HepG2 (cell line): ENCODE data around the gene SRR. TPM values are rescaled to one million over a fixed set of nuclear protein-coding genes. Genes with fewer than 3 reads are reported as not detected.

Experiments
- ATAC-seq: fragments of 200-7000 bp; cut with Tn5 transposase; 3 replicates; pipeline ENCODE4 v1.9.1; 2020; ENCODE audit warnings: mild to moderate bottlenecking, moderate library complexity
- BruUV-seq: library from RNA; stranded (reverse); fragments of 400-500 nt; replicated peaks from 2 replicates; lab custom pipeline; 2021; lab: Mats Ljungman, UMichigan
- CTCF ChIA-PET: fragments of 300-600 bp; formaldehyde crosslinking; extraction: SDS; loops from one replicate; lab custom pipeline; 2021; ENCODE audit warnings: low total read pairs, inconsistent platforms, low intra/inter-chr PET ratio; lab: Yijun Ruan, JAX
- POLR2A ChIA-PET: fragments of 350-600 bp; sonication (Branson Sonifier 250); formaldehyde crosslinking; loops from one replicate; lab custom pipeline; 2020; ENCODE audit warnings: antibody characterized with exemption, inconsistent platforms; lab: Yijun Ruan, JAX
- DNase-seq: peaks from one replicate; pipeline ENCODE4 v3.0.0-alpha.2; 2015; ENCODE audit warnings: low spot score
- FAIRE-seq: peaks from 3 replicates; lab custom pipeline; 2011; peaks lifted over from hg19 to GRCh38; lab: Jason Lieb, UNC
- H2AFZ ChIP-seq: one replicate; pipeline ENCODE4 v1.6.1; 2011; ENCODE audit warnings: low read length, inconsistent platforms
- H3K27ac ChIP-seq: fragments of 300-600 bp; 3 replicates; pipeline ENCODE4 v1.8.0; 2011; ENCODE audit warnings: mixed run types, mild to moderate bottlenecking, mixed read lengths, low read length, inconsistent platforms; ENCODE audit not compliant: insufficient read depth; ENCODE audit errors: extremely low read length
- H3K27me3 ChIP-seq, 2 experiments: fragments of 200-600 bp in 1 of 2; 2 replicates in 1 of 2; 3 replicates in 1 of 2; pipeline versions ENCODE4 v1.6.0 to v1.8.0; 2011; ENCODE audit warnings: low read length in 2 of 2, mild to moderate bottlenecking in 2 of 2, moderate library complexity in 2 of 2, inconsistent platforms in 1 of 2; ENCODE audit not compliant: insufficient read depth in 2 of 2, control insufficient read depth in 1 of 2
- H3K36me3 ChIP-seq, 2 experiments: fragments of 200-600 bp in 1 of 2; replicated peaks in 1 of 2; 2 replicates in 1 of 2; 3 replicates in 1 of 2; pipeline versions ENCODE4 v1.5.1 to v1.8.0; 2011; ENCODE audit warnings: low read length in 2 of 2, inconsistent platforms in 1 of 2; ENCODE audit not compliant: insufficient read depth in 2 of 2, control insufficient read depth in 1 of 2
- H3K4me1 ChIP-seq: 2 replicates; pipeline ENCODE4 v1.5.1; 2012; ENCODE audit warnings: low read length, inconsistent platforms; ENCODE audit not compliant: insufficient read depth
- H3K4me2 ChIP-seq: 2 replicates; pipeline ENCODE4 v1.6.0; 2011; ENCODE audit warnings: low read depth, low read length, inconsistent platforms
- H3K4me3 ChIP-seq, 3 experiments: fragments of 200-600 bp in 1 of 3; sonication (generic), shearing (Covaris generic) in 1 of 3; replicated peaks in 1 of 3; 2 replicates each; pipeline ENCODE4 v1.5.1; 2011 to 2016; ENCODE audit warnings: low read length in 3 of 3, inconsistent platforms in 2 of 3, low read depth in 2 of 3, mild to moderate bottlenecking in 2 of 3, control low read depth in 1 of 3, mixed read lengths in 1 of 3; ENCODE audit not compliant: insufficient read depth in 1 of 3
- H3K79me2 ChIP-seq: one replicate; pipeline ENCODE4 v1.6.1; 2011; ENCODE audit warnings: low read length, inconsistent platforms; ENCODE audit not compliant: insufficient read depth
- H3K9ac ChIP-seq: 2 replicates; pipeline ENCODE4 v1.6.0; 2011; ENCODE audit warnings: mild to moderate bottlenecking, low read depth, low read length, inconsistent platforms; ENCODE audit not compliant: insufficient read depth
- H3K9me3 ChIP-seq: 2 replicates; pipeline ENCODE4 v1.5.1; 2012; ENCODE audit warnings: mild to moderate bottlenecking, low read length
- H4K20me1 ChIP-seq: 2 replicates; pipeline ENCODE4 v1.6.0; 2011; ENCODE audit warnings: inconsistent platforms, mild to moderate bottlenecking, low read length, moderate library complexity; ENCODE audit not compliant: insufficient read depth
- CHD4 ChIP-seq: fragments of 200-600 bp; sonication (generic); IDR thresholded peaks from 2 replicates; pipeline ENCODE4 v1.7.0; 2017; ENCODE audit warnings: mild to moderate bottlenecking, low read length, borderline replicate concordance
- EED ChIP-seq: sonication (generic); formaldehyde crosslinking; IDR thresholded peaks from 2 replicates; pipeline ENCODE4 v1.5.0; 2020; ENCODE audit warnings: mild to moderate bottlenecking, missing genetic modification reagents
- HDAC2 ChIP-seq: sonication (generic); formaldehyde crosslinking; IDR thresholded peaks from 2 replicates; pipeline ENCODE4 v1.4.0; 2020; ENCODE audit warnings: missing genetic modification reagents
- IRF9 ChIP-seq: sonication (generic); formaldehyde crosslinking; IDR thresholded peaks from 2 replicates; pipeline ENCODE4 v1.8.0; 2022; ENCODE audit warnings: missing genetic modification reagents, mild to moderate bottlenecking, borderline replicate concordance
- ISX ChIP-seq: sonication (generic); formaldehyde crosslinking; conservative IDR thresholded peaks from 2 replicates; pipeline ENCODE4 v1.5.0; 2020; ENCODE audit warnings: missing genetic modification reagents
- KLF13 ChIP-seq: sonication (generic); formaldehyde crosslinking; IDR thresholded peaks from 2 replicates; pipeline ENCODE4 v1.4.0; 2020; ENCODE audit warnings: mild to moderate bottlenecking, missing genetic modification reagents
- MAFG ChIP-seq: sonication (generic); formaldehyde crosslinking; IDR thresholded peaks from 2 replicates; pipeline ENCODE4 v1.5.1; 2020; ENCODE audit warnings: mild to moderate bottlenecking, missing genetic modification reagents
- MLX ChIP-seq: IDR thresholded peaks from 2 replicates; pipeline ENCODE4 v1.6.1; 2016
- PRDM10 ChIP-seq: sonication (generic); formaldehyde crosslinking; IDR thresholded peaks from 2 replicates; pipeline ENCODE4 v1.4.0; 2020; ENCODE audit warnings: low read depth, missing genetic modification reagents
- RAD51 ChIP-seq: fragments of 450-650 bp; IDR thresholded peaks from 2 replicates; pipeline ENCODE4 v1.6.1; 2016; ENCODE audit warnings: borderline replicate concordance
- SRY ChIP-seq: sonication (generic); formaldehyde crosslinking; IDR thresholded peaks from 2 replicates; pipeline ENCODE4 v1.8.0; 2022; ENCODE audit warnings: mild to moderate bottlenecking, missing genetic modification reagents
- TBX3 ChIP-seq: fragments of 450-650 bp; IDR thresholded peaks from 2 replicates; pipeline ENCODE4 v1.6.1; 2017; ENCODE audit warnings: antibody characterized with exemption, mild to moderate bottlenecking, inconsistent platforms, borderline replicate concordance
- ZNF143 ChIP-seq: sonication (generic); formaldehyde crosslinking; IDR thresholded peaks from 2 replicates; pipeline ENCODE4 v1.4.0; 2020; ENCODE audit warnings: missing genetic modification reagents
- ZNF264 ChIP-seq: sonication (generic); formaldehyde crosslinking; IDR thresholded peaks from 2 replicates; pipeline ENCODE4 v1.4.0; 2020; ENCODE audit warnings: missing genetic modification reagents
- ZNF292 ChIP-seq: sonication (generic); formaldehyde crosslinking; IDR thresholded peaks from 2 replicates; pipeline ENCODE4 v1.8.1; 2022; ENCODE audit warnings: mild to moderate bottlenecking, low read depth, missing genetic modification reagents, borderline replicate concordance
- ZNF558 ChIP-seq: sonication (generic); formaldehyde crosslinking; IDR thresholded peaks from 2 replicates; pipeline ENCODE4 v1.9.0; 2022; ENCODE audit warnings: mild to moderate bottlenecking, missing genetic modification reagents, borderline replicate concordance
- ZNF614 ChIP-seq: IDR thresholded peaks from 2 replicates; pipeline ENCODE4 v1.6.1; 2018; ENCODE audit warnings: missing biosample characterization, missing genetic modification reagents, inconsistent platforms, borderline replicate concordance
- ZNF850 ChIP-seq: sonication (generic); formaldehyde crosslinking; conservative IDR thresholded peaks from 2 replicates; pipeline ENCODE4 v1.9.0; 2021; ENCODE audit warnings: mild to moderate bottlenecking, missing genetic modification reagents
- WGBS: methylation state at CpG from one replicate; pipeline ENCODE4 v1.1.6; 2017; ENCODE audit warnings: low lambda C conversion rate; 5-methylcytosine and 5-hydroxymethylcytosine counted together
- in situ Hi-C: cut with HindIII; loops from 2 replicates; pipeline ENCODE4 v1.10.0; 2017; ENCODE audit warnings: low pct_unique_long_range_greater_than_20kb; ENCODE audit not compliant: extremely low pct_ligation_motif_present
- intact Hi-C: fragments of 100-400 bp; cut with micrococcal nuclease; formaldehyde crosslinking; loops from one replicate; pipeline ENCODE4 v1.10.0; 2022; ENCODE audit not compliant: unreplicated experiment
- polyA plus RNA-seq, 8 experiments: library from polyadenylated mRNA; depleted of rRNA in 3 of 8; stranded (reverse) in 7 of 8; unstranded in 1 of 8; fragments of >200 nt; fragmentation: Illumina TruSeq in 4 of 8; extraction: Trizol in 4 of 8; gene quantifications; 2 replicates each; pipeline versions ENCODE4 v1.2.1 to v1.2.3, GENCODE V29; 2011 to 2016; ENCODE audit warnings: low read depth in 4 of 8, missing spikeins in 1 of 8, mixed read lengths in 1 of 8; ENCODE audit not compliant: insufficient read depth in 1 of 8
- total RNA-seq, 5 experiments: library from RNA; depleted of rRNA; stranded (reverse); fragments of >200 nt; fragmentation: Illumina TruSeq; extraction: Trizol; gene quantifications; 2 replicates each; pipeline ENCODE4 v1.2.3, GENCODE V29; 2016; ENCODE audit warnings: low read depth in 1 of 5

SRR gene
- total and polyA plus RNA-seq, 2 of the 13 experiments (the other 11 are each of a cell fraction or from before 2014, with no cell fraction given): 3.6 to 7.8 TPM

GRCh38 chr17:2344528-2344927, 40.8 kb downstream of the SRR start (continued):
- TF ChIP-seq SRY (CRISPR knock-in tag) (no peak), KLF13 (no peak), TBX3 (no peak), EED (CRISPR knock-in tag) (no peak), RAD51 (no peak)

GRCh38 chr17:2346475-2346874, 42.7 kb downstream of the SRR start:
- POLR2A ChIA-PET: interaction anchor here (0.9 to 2.1 kb wide), 3 partner anchors 8 to 10 kb away, joined by 4 to 10 read pairs (median 5); partner anchors contain the start of gene TSR1
- no peak for TF ChIP-seq ZNF264 (CRISPR knock-in tag)
- no peak for TF ChIP-seq ZNF143 (CRISPR knock-in tag)
- TF ChIP-seq ZNF292: no peak
- TF ChIP-seq MAFG (CRISPR knock-in tag): no peak
- TF ChIP-seq IRF9 (CRISPR knock-in tag): no peak
- no peak for TF ChIP-seq ZNF558 (CRISPR knock-in tag)
- no peak for TF ChIP-seq HDAC2 (CRISPR knock-in tag)
- TF ChIP-seq ZNF614 (CRISPR knock-in tag): no peak
- no peak for TF ChIP-seq ZNF850 (CRISPR knock-in tag)
- TF ChIP-seq PRDM10 (CRISPR knock-in tag): no peak
- no peak for TF ChIP-seq ISX (CRISPR knock-in tag)
- no peak for TF ChIP-seq MLX (CRISPR knock-in tag)
- TF ChIP-seq CHD4: no peak

More at GRCh38 chr17:2346475-2346874, 42.7 kb downstream of the SRR start:
- no peak for DNase-seq
- Histone ChIP-seq H3K4me3 (no peak overlapping the region), H3K9me3 (no peaks in the 10 kb centered on the region), H3K4me2 (no peak overlapping the region), H3K79me2 (no peaks in the 10 kb centered on the region), H3K4me1 (peaks cover 16% of the 10 kb centered on the region), H3K9ac (no peak overlapping the region), H3K36me3 (peaks cover 6 to 15% of the 10 kb centered on the region in 2 experiments; a peak in 3 of 5 replicates), H2AFZ (no peak overlapping the region), H4K20me1 (no peaks in the 10 kb centered on the region), H3K27me3 (no peaks in the 10 kb centered on the region), H3K27ac (no peak overlapping the region)
- intact Hi-C loops (no loop called here), in situ Hi-C loops (no loop called here)
- no peak for FAIRE-seq
- CTCF ChIA-PET: no interaction called here
- no peak for ATAC-seq
- no TSS peak for BruUV-seq
- 100% methylated on average over 7 of the region's 8 CpGs for WGBS
